Body of pancreas (tissue), 4 donors: ENCODE measurements around the gene SYT9. TPM values are rescaled to one million over a fixed set of nuclear protein-coding genes. Genes with fewer than 3 reads are reported as not detected.

ENCODE experiments used
- ATAC-seq: fragments of 150-250 bp; one replicate; pipeline ENCODE4 v1.9.1; 2016
- DNase-seq, 4 donors: peaks; one replicate each; pipeline ENCODE4 v3.0.0-alpha.2; 2019
- H3K27ac ChIP-seq, 4 donors: fragments of 200-600 bp; sonication (generic); 1 replicate in 3 of 4; 2 replicates in 1 of 4; pipeline versions ENCODE4 v1.5.1 to v1.6.1; 2016 to 2019; ENCODE audit warnings: mild to moderate bottlenecking in 1 of 4, mixed read lengths in 1 of 4, moderate library complexity in 1 of 4
- H3K27me3 ChIP-seq, 2 donors: fragments of 200-600 bp; sonication (generic); one replicate each; pipeline ENCODE4 v1.6.0; 2016; ENCODE audit warnings: mild to moderate bottlenecking in 1 of 2
- H3K36me3 ChIP-seq, 2 donors: fragments of 200-600 bp; sonication (generic); replicated peaks in 1 of 2; 2 replicates each; pipeline ENCODE4 v1.5.1; 2016; ENCODE audit warnings: low read depth in 2 of 2; ENCODE audit not compliant: insufficient read depth in 1 of 2
- H3K4me1 ChIP-seq: fragments of 200-600 bp; sonication (generic); one replicate; pipeline ENCODE4 v1.6.0; 2016
- H3K4me3 ChIP-seq, 2 donors: fragments of 200-600 bp; sonication (generic); 1 replicate in 1 of 2; 2 replicates in 1 of 2; pipeline ENCODE4 v1.5.1; 2016 to 2019
- H3K9me3 ChIP-seq, 3 donors: fragments of 200-600 bp; sonication (generic); 1 replicate in 2 of 3; 2 replicates in 1 of 3; pipeline ENCODE4 v1.5.1; 2016
- CTCF ChIP-seq, 7 experiments: fragments of 450-650 bp in 4 of 7; fragments of 200-600 bp in 3 of 7; sonication (generic) in 3 of 7; IDR thresholded peaks; one replicate each; pipeline ENCODE4 v1.5.1; 2016 to 2019; ENCODE audit warnings: antibody characterized with exemption in 7 of 7
- POLR2A ChIP-seq, 3 donors: fragments of 450-650 bp; IDR thresholded peaks; one replicate each; pipeline ENCODE4 v1.6.1; 2016; ENCODE audit warnings: antibody characterized with exemption in 3 of 3, mild to moderate bottlenecking in 2 of 3
- WGBS, 2 donors: methylation state at CpG; one replicate each; pipeline ENCODE4 v1.1.5; 2017; 5-methylcytosine and 5-hydroxymethylcytosine counted together
- intact Hi-C: fragments of 100-400 bp; cut with DNase I; formaldehyde crosslinking; loops from one replicate; pipeline ENCODE4 v1.15.1; 2023
- total RNA-seq, 2 donors: library from RNA; depleted of rRNA; stranded (reverse); fragments of >200 nt; gene quantifications; one replicate each; pipeline ENCODE4 v1.1.0, GENCODE V29; 2016

SYT9 gene
- total RNA-seq, 2 donors from 2014 or later = 1.0 TPM; not detected in 1

GRCh38 chr11:7509966-7510365, 258.3 kb downstream of the SYT9 start:
- intact Hi-C loops = no loop called here
- Histone ChIP-seq H3K27ac (no peak overlapping the region), H3K4me1 (peaks cover 43% of the 10 kb centered on the region), H3K4me3 (no peak overlapping the region), H3K9me3 (no peaks in the 10 kb centered on the region), H3K27me3 (no peaks in the 10 kb centered on the region), H3K36me3 (no peaks in the 10 kb centered on the region)
- DNase-seq (no peak), ATAC-seq (no peak)
- TF ChIP-seq CTCF (IDR thresholded peaks at IDR 0.05) = no peak
- no peak for TF ChIP-seq POLR2A (IDR thresholded peaks at IDR 0.05)
- 93% methylated on average over 2 of the region's 2 CpGs for WGBS, 2 donors

- H3K27ac ChIP-seq = peak overlapping the region; percentile 73 to 91 (median 88)
- no peaks in the 10 kb centered on the region for H3K36me3 ChIP-seq
- WGBS, 2 donors = 7 to 8% methylated on average over 2 to 5 of the region's 5 CpGs
- ATAC-seq = peak; percentile 54
- DNase-seq = peak; percentile 69 to 89 (median 87)
- TF ChIP-seq POLR2A (IDR thresholded peaks at IDR 0.05) (no peak), CTCF (IDR thresholded peaks at IDR 0.05) (no peak)
- H3K4me3 ChIP-seq = no peak overlapping the region
- peaks cover 44% of the 10 kb centered on the region for H3K4me1 ChIP-seq
- H3K9me3 ChIP-seq = no peaks in the 10 kb centered on the region
- no peaks in the 10 kb centered on the region for H3K27me3 ChIP-seq
- intact Hi-C loops = no loop called here
Measured at GRCh38 chr11:7511401-7511800, 259.7 kb downstream of the SYT9 start.

- intact Hi-C loops = no loop called here
- Histone ChIP-seq H3K36me3 (no peaks in the 10 kb centered on the region), H3K4me1 (peaks cover 44% of the 10 kb centered on the region), H3K27me3 (no peaks in the 10 kb centered on the region), H3K27ac (peak overlapping the region; percentile 73 to 91 (median 88)), H3K4me3 (peak overlapping the region in 1 of 2 donors; percentile 71), H3K9me3 (no peaks in the 10 kb centered on the region)
- TF ChIP-seq POLR2A (IDR thresholded peaks at IDR 0.05) = peak in 1 of 3 donors; percentile 26
- TF ChIP-seq CTCF (IDR thresholded peaks at IDR 0.05) = peak in 2 of 7 experiments; percentile 21 to 31
- 9 to 15% methylated on average over 17 to 18 of the region's 18 CpGs for WGBS, 2 donors
- DNase-seq = peak; percentile 62 to 86 (median 75)
- ATAC-seq = peak; percentile 22
Measured at GRCh38 chr11:7512525-7513233, 261.0 kb downstream of the SYT9 start.

GRCh38 chr11:7513234-7514098, 261.8 kb downstream of the SYT9 start, which contains the start of gene PPFIBP2:
Gene PPFIBP2, plus strand, starts transcription at chr11:7513999. Its CDS starts 35,477 bp downstream, at chr11:7549476.
- peaks cover 38% of the 10 kb centered on the region for H3K4me1 ChIP-seq
- TF ChIP-seq POLR2A (IDR thresholded peaks at IDR 0.05) (peak; percentile 35 to 67 (median 53)), CTCF (IDR thresholded peaks at IDR 0.05) (peak; percentile 38 to 78 (median 58))
- peak within 1 kb of the TSS; percentile 73 to 91 (median 88) for H3K27ac ChIP-seq
- no peaks in the 10 kb centered on the region for H3K9me3 ChIP-seq
- H3K27me3 ChIP-seq = no peaks in the 10 kb centered on the region
- peak; percentile 84 to 89 (median 86) for DNase-seq
- peak; percentile 89 for ATAC-seq
- 0% methylated on average over 24 to 73 of the region's 79 CpGs for WGBS, 2 donors
- H3K36me3 ChIP-seq = no peaks in the 10 kb centered on the region
- intact Hi-C loops = no loop called here
- H3K4me3 ChIP-seq = peak within 1 kb of the TSS; percentile 61 to 71
